Measurements from ENCODE around the gene AKT3.
"Not testable (repeated sequence)": the region's sequence is repeated elsewhere in the genome, so short reads cannot be mapped to it uniquely, and the experiment has no call there.

AKT3 gene

DNA sequence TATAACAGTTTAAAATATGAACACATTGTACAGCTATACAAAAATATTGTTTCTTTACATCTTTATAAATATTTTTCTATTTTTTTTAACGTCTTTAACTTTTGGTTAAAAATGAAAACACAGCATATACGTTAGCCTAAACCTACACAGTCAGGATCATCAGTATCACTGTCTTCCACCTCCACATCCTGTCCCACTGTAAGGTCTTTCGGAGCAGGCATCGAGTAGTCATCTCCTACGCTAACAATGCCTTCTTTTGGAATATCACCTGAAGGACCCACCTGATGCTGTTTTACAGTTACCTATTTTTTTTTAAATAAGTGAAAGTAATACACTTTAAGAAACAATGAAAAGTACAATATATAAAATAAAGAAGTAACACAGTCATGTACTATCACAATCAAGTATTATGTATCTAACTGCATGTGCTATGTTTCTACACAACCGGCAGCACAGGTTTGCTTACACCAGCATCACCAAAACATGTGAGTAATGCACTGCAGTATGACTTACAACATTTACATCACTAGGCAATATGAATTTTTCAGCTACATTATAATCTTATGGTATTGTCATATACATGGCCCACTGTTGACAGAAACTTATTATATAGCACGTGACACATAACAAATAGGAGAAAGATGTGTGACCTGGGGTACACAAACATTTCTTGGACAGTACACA lies 254.4 kb downstream of the AKT3 start:
- no peak for DNase-seq

DNA sequence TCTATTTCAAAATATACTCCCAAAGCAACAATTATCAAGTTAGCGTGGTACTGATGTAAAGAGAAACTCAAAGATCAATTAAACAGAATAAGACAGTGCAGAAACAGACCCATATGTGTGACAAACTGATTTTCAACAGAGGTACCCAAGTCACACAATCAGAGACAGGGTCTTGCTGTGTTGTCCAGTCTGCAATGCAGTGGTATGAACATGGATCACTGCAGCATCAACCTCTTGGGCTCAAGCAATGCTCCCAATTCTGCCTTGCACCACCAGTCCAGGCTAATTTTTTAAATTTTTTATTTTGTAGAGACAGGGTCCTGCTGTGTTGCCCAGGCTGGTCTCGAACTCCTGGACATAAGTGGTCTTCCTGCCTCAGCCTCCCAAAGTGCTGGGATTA lies 255.6 kb downstream of the AKT3 start:
- DNase-seq: no peak

DNA sequence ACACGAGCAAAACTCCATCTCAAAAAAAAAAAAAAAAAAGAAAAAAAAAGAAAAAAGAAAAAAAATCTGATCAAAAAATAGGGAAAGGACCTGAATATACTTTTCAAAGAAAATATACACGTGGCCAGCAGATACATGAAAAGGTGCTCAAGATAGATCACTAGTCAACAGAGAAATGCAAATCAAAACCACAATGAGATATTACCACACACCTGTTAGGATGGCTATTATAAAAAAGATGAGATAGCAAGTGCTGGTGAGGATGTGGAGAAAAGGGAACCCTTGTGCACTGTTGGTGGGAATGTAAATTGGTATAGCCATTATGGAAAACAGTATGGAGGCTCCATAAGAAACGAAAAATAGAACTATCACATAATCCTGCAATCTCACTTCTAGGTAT lies 260.8 kb downstream of the AKT3 start:
- DNase-seq: not testable (repeated sequence)

GRCh38 chr1:243587823-243588560 lies 262.1 kb downstream of the AKT3 start:
- DNase-seq: no peak

GRCh38 chr1:243587285-243587684 lies 262.8 kb downstream of the AKT3 start:
- no peak for DNase-seq

DNA sequence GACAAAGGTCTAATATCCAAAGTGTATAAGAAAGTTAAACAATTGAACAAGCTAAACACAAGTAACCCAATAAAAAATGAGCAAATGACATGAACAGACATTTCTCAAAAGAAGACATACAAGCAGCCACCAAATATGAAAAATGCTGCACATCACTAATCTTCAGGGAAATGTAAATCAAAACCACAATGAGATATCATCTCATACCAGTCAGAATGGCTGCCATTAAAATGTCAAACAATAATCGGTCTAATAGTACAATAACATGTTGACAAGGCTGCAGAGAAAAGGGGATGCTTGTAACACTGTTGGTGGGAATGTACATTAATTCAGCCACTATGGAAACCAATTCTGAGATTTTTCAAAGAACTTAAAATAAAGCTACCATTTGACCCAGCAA lies 264.1 kb downstream of the AKT3 start:
- no peak for DNase-seq

- no peak for DNase-seq
Observed at GRCh38 chr1:243582326-243582725, 267.7 kb downstream of the AKT3 start.

- DNase-seq: no peak
Observed at GRCh38 chr1:243580984-243581383, 269.1 kb downstream of the AKT3 start.

GRCh38 chr1:243580072-243580471 lies 270.0 kb downstream of the AKT3 start:
- DNase-seq: peak; percentile 85

- DNase-seq: no peak
Observed at GRCh38 chr1:243575070-243575469, 275.0 kb downstream of the AKT3 start.

GRCh38 chr1:243572940-243573339 lies 277.1 kb downstream of the AKT3 start:
- DNase-seq: no peak

- DNase-seq: no peak
Observed at GRCh38 chr1:243568793-243569192, 281.2 kb downstream of the AKT3 start.

GRCh38 chr1:243564814-243565213 lies 285.2 kb downstream of the AKT3 start:
- DNase-seq: no peak

GRCh38 chr1:243563732-243564131 lies 286.3 kb downstream of the AKT3 start:
- DNase-seq: no peak

- DNase-seq: no peak
Observed at GRCh38 chr1:243562473-243562872, 287.6 kb downstream of the AKT3 start.

- DNase-seq: no peak
Observed at GRCh38 chr1:243561588-243562319, 288.3 kb downstream of the AKT3 start.

GRCh38 chr1:243559575-243560162 lies 290.4 kb downstream of the AKT3 start:
- DNase-seq: no peak

DNA sequence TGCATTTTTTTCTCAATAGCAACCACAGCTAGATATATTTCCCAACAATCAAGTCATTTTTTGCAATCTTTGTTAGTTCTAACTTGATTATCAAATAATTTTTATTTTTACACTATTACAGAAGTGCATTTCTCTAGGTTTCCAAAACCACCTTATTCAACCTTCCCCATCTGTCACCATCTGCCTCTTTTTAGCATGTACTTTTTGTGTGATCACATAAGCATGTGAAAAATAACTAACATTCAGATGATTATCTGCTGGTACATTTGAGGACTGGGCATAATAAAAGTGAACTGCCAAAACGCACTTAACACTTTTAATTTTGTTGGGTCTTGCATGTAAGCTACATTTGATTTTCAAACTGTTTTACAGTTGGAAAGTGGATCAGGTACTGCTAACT lies 291.5 kb downstream of the AKT3 start:
- DNase-seq: no peak

DNA sequence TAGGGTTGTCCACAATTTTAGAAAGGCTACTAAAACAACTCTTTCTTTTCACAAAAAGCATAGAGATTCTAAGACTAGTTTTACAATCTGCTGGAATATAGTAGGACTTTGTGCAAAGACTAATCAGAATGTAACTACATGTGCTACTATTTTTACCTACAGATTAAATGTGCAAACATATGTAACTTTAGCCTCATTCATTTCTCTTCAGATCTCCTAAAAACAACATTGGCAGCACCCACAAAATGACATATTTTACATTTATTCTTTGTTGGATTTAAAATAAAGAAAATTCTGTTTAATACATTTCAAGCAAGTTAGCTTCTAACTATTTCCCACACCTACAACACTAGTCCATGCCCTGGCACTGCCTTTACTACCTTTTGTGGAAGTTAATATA lies 292.2 kb downstream of the AKT3 start:
- no peak for DNase-seq

DNA sequence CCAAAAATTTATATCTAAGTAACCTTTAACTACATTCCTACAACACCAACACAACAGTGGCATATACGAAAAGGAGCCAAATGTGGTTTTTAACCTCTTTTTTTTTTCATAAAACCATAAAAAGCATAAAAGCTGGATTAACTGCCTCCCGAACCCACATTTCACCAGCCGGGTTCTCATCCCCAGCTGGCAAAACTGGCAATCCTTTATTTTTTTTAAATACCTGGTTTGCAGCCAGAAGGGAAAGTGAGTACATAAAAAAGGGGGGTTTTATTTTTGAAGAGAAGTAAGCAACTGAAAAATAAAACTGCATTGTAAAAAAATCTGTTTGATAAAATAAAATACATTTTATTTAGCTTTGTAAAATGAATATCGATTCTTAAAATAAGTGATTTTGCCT lies 295.4 kb downstream of the AKT3 start:
- no peak for DNase-seq

- no peak for DNase-seq
Observed at GRCh38 chr1:243553090-243553489, 297.0 kb downstream of the AKT3 start.

DNA sequence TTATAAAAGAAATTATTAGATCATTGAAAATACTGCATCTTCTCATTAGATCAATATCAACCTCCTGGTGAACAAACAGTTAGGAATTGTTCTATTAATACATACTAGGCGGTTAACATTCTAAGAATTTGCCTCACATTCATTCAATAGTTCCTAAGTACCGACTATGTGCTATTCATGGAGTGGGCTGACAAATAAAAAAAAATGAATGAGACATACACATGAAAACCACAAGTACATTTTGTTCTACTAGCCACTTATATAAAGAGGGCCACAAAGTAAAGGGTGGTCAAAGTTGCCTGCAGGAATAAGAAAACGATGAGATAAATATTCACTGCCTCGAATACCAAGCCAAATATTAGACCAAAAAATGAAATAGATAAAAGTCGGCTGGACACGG lies 299.8 kb downstream of the AKT3 start:
- DNase-seq: no peak

GRCh38 chr1:243549791-243550190 lies 300.3 kb downstream of the AKT3 start:
- DNase-seq: no peak

- DNase-seq: no peak
Observed at GRCh38 chr1:243549108-243549507, 300.9 kb downstream of the AKT3 start.

Measured in islet precursor cell (in vitro differentiated cells).